Ovary (tissue), 3 donors: Measurements from ENCODE around the gene SVIL.

Experiments
- CTCF ChIP-seq, 3 donors: fragments of 450-650 bp in 2 of 3; fragments of 200-600 bp in 1 of 3; IDR thresholded peaks; one replicate each; pipeline versions ENCODE4 v1.5.1 to v1.8.0; 2016 to 2022; ENCODE audit warnings: antibody characterized with exemption in 3 of 3, mild to moderate bottlenecking in 1 of 3
- EP300 ChIP-seq: sonication (generic); formaldehyde crosslinking; IDR thresholded peaks from one replicate; pipeline ENCODE4 v1.6.1; 2017; ENCODE audit warnings: antibody characterized with exemption
- POLR2A ChIP-seq: fragments of 450-650 bp; IDR thresholded peaks from one replicate; pipeline ENCODE4 v1.6.1; 2017; ENCODE audit warnings: antibody characterized with exemption, mild to moderate bottlenecking, moderate library complexity
- donor health status: DM: no; HTN: no; CAD: no.

DNA sequence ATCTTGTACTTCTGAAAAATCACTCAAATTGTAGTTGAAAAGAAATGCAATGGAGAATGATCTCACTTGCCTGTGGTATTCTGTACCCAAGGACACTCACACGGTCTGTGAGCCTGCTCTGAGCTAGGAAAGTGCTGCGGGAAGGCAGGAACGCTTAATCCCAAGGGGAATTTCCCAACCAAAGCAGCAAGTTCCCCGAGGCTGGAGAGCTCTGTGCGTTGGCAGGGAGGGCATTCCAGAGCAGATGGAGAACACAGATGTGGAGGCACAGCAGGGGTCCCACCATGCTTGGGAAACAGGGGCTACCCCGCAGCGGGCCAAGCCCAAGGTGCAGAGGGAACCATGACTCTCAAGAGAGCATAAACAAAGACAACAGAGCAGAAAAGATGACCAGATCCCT lies 13.6 kb downstream of the SVIL start:
- TF ChIP-seq CTCF (IDR thresholded peaks at IDR 0.05) (no peak), EP300 (no peak), POLR2A (no peak)
